ENCODE measurements around the gene GYPE.
"Not testable (repeated sequence)": the region's sequence is repeated elsewhere in the genome, so short reads cannot be mapped to it uniquely, and the experiment has no call there.

GYPE gene

DNA sequence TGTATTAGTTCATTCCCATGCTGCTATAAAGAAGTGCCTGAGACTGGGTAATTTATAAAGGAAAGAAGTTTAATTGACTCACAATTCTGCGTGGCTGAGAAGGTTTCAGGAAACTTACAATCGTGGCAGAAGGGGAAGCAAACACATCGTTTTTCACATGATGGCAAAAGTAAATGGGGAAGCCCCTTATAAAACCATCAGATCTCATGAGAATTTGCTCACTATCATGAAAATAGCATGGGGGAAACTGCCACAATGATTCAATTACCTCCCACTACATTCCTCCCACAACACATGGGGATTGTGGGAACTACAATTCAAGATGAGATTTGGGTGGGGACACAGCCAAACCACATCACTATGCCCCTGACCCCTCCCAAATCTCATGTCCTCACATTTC lies 35.4 kb downstream of the GYPE start:
- DNase-seq (ENCODE audit: low spot score) = not testable (repeated sequence)

DNA sequence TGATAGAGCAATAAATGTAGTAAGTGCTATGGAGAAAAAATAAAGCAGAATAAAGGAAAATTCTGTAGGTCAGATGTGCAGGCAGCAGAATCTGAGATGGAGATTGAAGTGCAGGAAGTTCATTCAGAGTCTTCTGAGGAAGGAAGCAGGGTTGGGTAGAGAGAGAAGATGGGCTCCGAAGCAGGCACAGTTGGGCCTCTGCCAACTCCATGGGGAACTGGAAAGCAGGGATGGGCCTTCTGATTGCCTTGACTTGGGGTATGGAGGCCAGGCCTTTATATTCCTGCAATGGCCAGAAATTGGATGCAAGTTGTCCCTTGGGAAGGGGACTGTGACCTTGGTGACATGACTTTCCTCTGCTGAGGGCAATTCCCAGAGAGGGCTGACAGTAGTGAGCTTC lies 42.6 kb downstream of the GYPE start:
- DNase-seq (ENCODE audit: low spot score) = not testable (repeated sequence)

GRCh38 chr4:143858456-143858855 lies 46.9 kb downstream of the GYPE start:
- DNase-seq (ENCODE audit: low spot score) = no peak

GRCh38 chr4:143857391-143858336 lies 47.7 kb downstream of the GYPE start:
- DNase-seq (ENCODE audit: low spot score) = not testable (repeated sequence)

DNA sequence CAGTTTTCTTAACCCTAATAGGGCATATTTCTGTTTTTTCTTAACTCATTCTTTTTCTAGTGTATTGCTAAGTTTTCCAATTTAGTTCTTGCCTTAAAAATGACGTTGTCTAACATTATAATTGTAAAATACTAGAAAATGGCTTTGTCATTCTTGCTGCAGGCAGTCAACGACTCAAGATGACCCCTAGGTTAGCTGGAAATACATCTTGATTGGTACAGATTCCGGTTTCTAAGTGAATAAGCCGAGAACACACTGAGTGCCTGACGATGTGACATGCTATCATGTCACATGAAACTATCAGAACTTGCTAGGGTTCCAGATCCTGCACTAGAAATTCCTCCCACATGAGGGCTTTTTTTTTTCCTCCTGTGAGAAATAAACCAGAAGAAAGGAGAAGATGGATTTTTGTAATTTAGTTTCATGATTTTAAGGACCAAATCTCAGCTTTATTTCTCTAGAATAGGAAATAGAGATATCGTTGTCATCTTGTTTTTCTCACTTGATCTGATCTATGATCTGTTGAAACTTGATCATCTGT lies 49.3 kb downstream of the GYPE start:
- DNase-seq (ENCODE audit: low spot score) = not testable (repeated sequence)

- not testable (repeated sequence) for DNase-seq (ENCODE audit: low spot score)
Observed at GRCh38 chr4:143854645-143855044, 50.7 kb downstream of the GYPE start.

DNA sequence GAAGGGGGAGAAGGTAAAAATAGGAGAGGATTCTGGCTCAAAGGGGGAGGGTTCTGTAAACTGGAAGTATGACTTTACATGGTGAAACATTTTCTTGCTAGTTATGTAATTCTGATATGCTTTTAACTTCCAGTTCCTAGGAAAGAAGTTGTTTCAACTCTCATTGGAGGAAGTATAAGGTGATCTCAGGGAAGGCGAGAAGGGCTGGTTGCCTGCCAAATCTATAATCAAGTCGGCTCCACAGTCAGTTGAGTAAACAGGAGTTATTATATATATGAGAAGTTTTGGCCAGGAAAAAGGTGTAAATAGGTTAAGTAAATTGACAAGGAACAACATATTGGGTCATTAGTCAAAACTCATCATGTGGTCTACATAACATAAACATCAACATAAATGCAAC lies 56.1 kb downstream of the GYPE start:
- not testable (repeated sequence) for DNase-seq (ENCODE audit: low spot score)

DNA sequence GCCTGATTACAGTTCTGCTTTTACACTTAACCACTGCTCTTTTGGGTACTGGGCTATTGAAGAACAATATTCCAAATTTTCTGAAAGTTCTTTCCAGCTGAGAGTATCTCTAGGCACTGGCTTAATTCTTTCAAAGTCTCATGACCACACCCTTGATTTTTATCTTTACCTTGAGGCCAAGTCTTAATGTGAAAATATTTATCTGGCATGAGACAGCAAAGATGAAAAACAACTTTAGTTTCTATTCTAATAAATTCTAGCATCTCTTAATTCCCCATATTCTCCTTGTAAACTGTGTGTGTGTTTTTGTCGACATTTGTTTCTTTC lies 61.9 kb downstream of the GYPE start:
- not testable (repeated sequence) for DNase-seq (ENCODE audit: low spot score)

GRCh38 chr4:143842624-143843505 lies 62.5 kb downstream of the GYPE start:
- not testable (repeated sequence) for DNase-seq (ENCODE audit: low spot score)

GRCh38 chr4:143839413-143839812 lies 65.9 kb downstream of the GYPE start:
- DNase-seq (ENCODE audit: low spot score) = not testable (repeated sequence)

GRCh38 chr4:143834196-143834595 lies 71.2 kb downstream of the GYPE start:
- DNase-seq (ENCODE audit: low spot score) = not testable (repeated sequence)

DNA sequence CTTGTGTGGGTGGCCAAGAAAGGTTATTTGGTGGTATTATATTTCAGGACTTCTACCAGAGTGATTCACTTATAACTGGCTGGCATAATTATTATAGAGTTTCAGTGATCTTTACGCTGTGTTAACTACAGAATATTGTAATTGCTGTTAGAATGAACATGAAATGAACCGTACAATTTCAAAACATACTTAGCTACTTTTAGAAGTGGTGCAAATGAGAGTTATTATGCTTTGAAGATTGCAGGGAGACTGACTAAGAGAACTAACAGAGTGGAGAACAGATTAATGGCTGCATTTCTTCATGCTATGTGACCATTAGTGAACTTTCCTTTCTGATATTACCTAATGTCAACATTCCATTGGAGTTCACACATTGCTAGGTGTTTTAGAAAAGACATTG lies 71.7 kb downstream of the GYPE start:
- DNase-seq (ENCODE audit: low spot score) = not testable (repeated sequence)

GRCh38 chr4:143830576-143830975 lies 74.8 kb downstream of the GYPE start:
- DNase-seq (ENCODE audit: low spot score) = not testable (repeated sequence)

DNA sequence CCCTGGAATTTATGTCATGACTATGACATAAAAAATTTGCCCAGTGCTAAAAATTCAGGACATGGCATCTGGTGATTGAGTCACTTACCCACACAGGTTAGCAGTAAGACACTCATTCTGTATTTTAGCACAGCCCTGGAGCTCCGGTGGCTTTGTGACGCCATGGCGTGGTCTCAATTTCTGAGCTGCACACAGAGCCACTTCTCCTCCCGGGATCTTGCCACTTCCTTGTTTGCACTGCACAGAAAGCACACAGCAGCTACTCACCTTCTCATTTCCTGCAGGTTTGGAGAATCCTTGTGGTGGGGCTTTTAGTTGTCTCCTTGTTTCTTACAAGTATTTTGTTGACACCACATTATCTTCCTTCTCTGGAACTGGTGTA lies 76.1 kb downstream of the GYPE start:
- DNase-seq (ENCODE audit: low spot score) = not testable (repeated sequence)

Data from AG08396 (cell line).